Calu3 (cell line): ENCODE measurements around the gene KIAA1549. TPM values are rescaled to one million over a fixed set of nuclear protein-coding genes. Genes with fewer than 3 reads are reported as not detected.

Experiments used
- BruUV-seq: library from RNA; stranded (reverse); fragments of 400-500 nt; replicated peaks from 2 replicates; lab custom pipeline; 2021; lab: Mats Ljungman, UMichigan
- CTCF ChIA-PET: fragments of 300-600 bp; sonication (Branson Sonifier 250); formaldehyde crosslinking; loops from one replicate; lab custom pipeline; 2022; ENCODE audit warnings: antibody characterized with exemption; lab: Charles Lee
- DNase-seq: peaks from one replicate; pipeline ENCODE4 v3.0.0; 2022
- H3K27ac Mint-ChIP-seq: one replicate; pipeline ENCODE4 v1.8.0; 2022; ENCODE audit warnings: mixed read lengths; ENCODE audit not compliant: unreplicated experiment
- H3K27me3 Mint-ChIP-seq: one replicate; pipeline ENCODE4 v1.8.0; 2022; ENCODE audit warnings: mixed read lengths; ENCODE audit not compliant: unreplicated experiment
- H3K36me3 Mint-ChIP-seq: one replicate; pipeline ENCODE4 v1.8.0; 2022; ENCODE audit warnings: mild to moderate bottlenecking, moderate library complexity, mixed read lengths; ENCODE audit not compliant: insufficient read depth, unreplicated experiment
- H3K4me1 Mint-ChIP-seq: one replicate; pipeline ENCODE4 v1.8.0; 2022; ENCODE audit warnings: mild to moderate bottlenecking, low read depth, mixed read lengths; ENCODE audit not compliant: unreplicated experiment
- H3K4me3 Mint-ChIP-seq: one replicate; pipeline ENCODE4 v1.8.0; 2022; ENCODE audit warnings: mild to moderate bottlenecking, low read depth, moderate library complexity, mixed read lengths; ENCODE audit not compliant: unreplicated experiment
- H3K9me3 Mint-ChIP-seq: one replicate; pipeline ENCODE4 v1.8.0; 2022; ENCODE audit warnings: low read depth, mixed read lengths; ENCODE audit not compliant: unreplicated experiment
- CTCF ChIP-seq: fragments of 200-600 bp; IDR thresholded peaks from one replicate; pipeline ENCODE4 v1.8.0; 2022; ENCODE audit warnings: antibody characterized with exemption; ENCODE audit not compliant: unreplicated experiment
- intact Hi-C: fragments of 100-400 bp; cut with micrococcal nuclease; formaldehyde crosslinking; loops from one replicate; pipeline ENCODE4 v1.10.0; 2022; ENCODE audit not compliant: unreplicated experiment
- total RNA-seq: library from RNA; stranded (reverse); gene quantifications from 2 replicates; pipeline ENCODE4 v1.2.3, GENCODE V29; 2022

Gene KIAA1549
- total RNA-seq, 1 experiment from 2014 or later: 10.4 TPM

GRCh38 chr7:138898255-138898654, 82.9 kb downstream of the KIAA1549 start:
- no peak overlapping the region for H3K4me3 Mint-ChIP-seq
- peaks cover 25% of the 10 kb centered on the region for H3K4me1 Mint-ChIP-seq
- no peak for TF ChIP-seq CTCF
- DNase-seq: no peak
- no peak overlapping the region for H3K27ac Mint-ChIP-seq
- no TSS peak for BruUV-seq
- no peaks in the 10 kb centered on the region for H3K9me3 Mint-ChIP-seq
- H3K27me3 Mint-ChIP-seq: no peaks in the 10 kb centered on the region
- H3K36me3 Mint-ChIP-seq: no peaks in the 10 kb centered on the region
- intact Hi-C loops: no loop called here
- CTCF ChIA-PET: no interaction called here

- no peaks in the 10 kb centered on the region for H3K27me3 Mint-ChIP-seq
- no peak overlapping the region for H3K4me3 Mint-ChIP-seq
- H3K27ac Mint-ChIP-seq: no peak overlapping the region
- TF ChIP-seq CTCF: no peak
- no peak for DNase-seq
- BruUV-seq: no TSS peak
- no peaks in the 10 kb centered on the region for H3K9me3 Mint-ChIP-seq
- peaks cover 38% of the 10 kb centered on the region for H3K4me1 Mint-ChIP-seq
- H3K36me3 Mint-ChIP-seq: no peaks in the 10 kb centered on the region
- CTCF ChIA-PET: interaction anchor here (0.7 to 1.4 kb wide), 2 partner anchors 9 to 103 kb away, joined by 5 to 6 read pairs; no protein-coding TSS in a partner anchor
- intact Hi-C loops: loop anchor here (1.0 kb wide), 1 partner anchor 31 kb away; no protein-coding TSS in a partner anchor
Measured at GRCh38 chr7:138895679-138896078, 85.5 kb downstream of the KIAA1549 start.

GRCh38 chr7:138893258-138893657, 87.9 kb downstream of the KIAA1549 start:
- Mint-ChIP-seq H3K4me3 (no peak overlapping the region), H3K4me1 (peaks cover 43% of the 10 kb centered on the region), H3K27ac (no peak overlapping the region), H3K36me3 (no peaks in the 10 kb centered on the region), H3K9me3 (no peaks in the 10 kb centered on the region), H3K27me3 (no peaks in the 10 kb centered on the region)
- no TSS peak for BruUV-seq
- CTCF ChIA-PET: interaction anchor here (0.7 kb wide), 1 partner anchor 584 kb away, joined by 4 read pairs; no protein-coding TSS in a partner anchor
- no peak for TF ChIP-seq CTCF
- DNase-seq: no peak
- intact Hi-C loops: no loop called here

GRCh38 chr7:138892812-138893211, 88.4 kb downstream of the KIAA1549 start:
- H3K9me3 Mint-ChIP-seq: no peaks in the 10 kb centered on the region
- CTCF ChIA-PET: interaction anchor here (0.7 kb wide), 1 partner anchor 584 kb away, joined by 4 read pairs; no protein-coding TSS in a partner anchor
- no peak for TF ChIP-seq CTCF
- no peak overlapping the region for H3K4me3 Mint-ChIP-seq
- no TSS peak for BruUV-seq
- H3K4me1 Mint-ChIP-seq: peaks cover 43% of the 10 kb centered on the region
- intact Hi-C loops: no loop called here
- DNase-seq: no peak
- H3K27ac Mint-ChIP-seq: no peak overlapping the region
- H3K27me3 Mint-ChIP-seq: no peaks in the 10 kb centered on the region
- H3K36me3 Mint-ChIP-seq: no peaks in the 10 kb centered on the region
